HepG2 (cell line): ENCODE data around the gene PEX5L. TPM values are rescaled to one million over a fixed set of nuclear protein-coding genes. Genes with fewer than 3 reads are reported as not detected.

Experiments
- ATAC-seq: fragments of 200-7000 bp; cut with Tn5 transposase; 3 replicates; pipeline ENCODE4 v1.9.1; 2020; ENCODE audit warnings: mild to moderate bottlenecking, moderate library complexity
- BruUV-seq: library from RNA; stranded (reverse); fragments of 400-500 nt; replicated peaks from 2 replicates; lab custom pipeline; 2021; lab: Mats Ljungman, UMichigan
- CTCF ChIA-PET: fragments of 300-600 bp; formaldehyde crosslinking; extraction: SDS; loops from one replicate; lab custom pipeline; 2021; ENCODE audit warnings: low total read pairs, inconsistent platforms, low intra/inter-chr PET ratio; lab: Yijun Ruan, JAX
- POLR2A ChIA-PET: fragments of 350-600 bp; sonication (Branson Sonifier 250); formaldehyde crosslinking; loops from one replicate; lab custom pipeline; 2020; ENCODE audit warnings: antibody characterized with exemption, inconsistent platforms; lab: Yijun Ruan, JAX
- DNase-seq: peaks from one replicate; pipeline ENCODE4 v3.0.0-alpha.2; 2015; ENCODE audit warnings: low spot score
- FAIRE-seq: peaks from 3 replicates; lab custom pipeline; 2011; peaks lifted over from hg19 to GRCh38; lab: Jason Lieb, UNC
- H2AFZ ChIP-seq: one replicate; pipeline ENCODE4 v1.6.1; 2011; ENCODE audit warnings: low read length, inconsistent platforms
- H3K27ac ChIP-seq: fragments of 300-600 bp; 3 replicates; pipeline ENCODE4 v1.8.0; 2011; ENCODE audit warnings: mixed run types, mild to moderate bottlenecking, mixed read lengths, low read length, inconsistent platforms; ENCODE audit not compliant: insufficient read depth; ENCODE audit errors: extremely low read length
- H3K27me3 ChIP-seq, 2 experiments: fragments of 200-600 bp in 1 of 2; 2 replicates in 1 of 2; 3 replicates in 1 of 2; pipeline versions ENCODE4 v1.6.0 to v1.8.0; 2011; ENCODE audit warnings: low read length in 2 of 2, mild to moderate bottlenecking in 2 of 2, moderate library complexity in 2 of 2, inconsistent platforms in 1 of 2; ENCODE audit not compliant: insufficient read depth in 2 of 2, control insufficient read depth in 1 of 2
- H3K36me3 ChIP-seq, 2 experiments: fragments of 200-600 bp in 1 of 2; replicated peaks in 1 of 2; 2 replicates in 1 of 2; 3 replicates in 1 of 2; pipeline versions ENCODE4 v1.5.1 to v1.8.0; 2011; ENCODE audit warnings: low read length in 2 of 2, inconsistent platforms in 1 of 2; ENCODE audit not compliant: insufficient read depth in 2 of 2, control insufficient read depth in 1 of 2
- H3K4me1 ChIP-seq: 2 replicates; pipeline ENCODE4 v1.5.1; 2012; ENCODE audit warnings: low read length, inconsistent platforms; ENCODE audit not compliant: insufficient read depth
- H3K4me2 ChIP-seq: 2 replicates; pipeline ENCODE4 v1.6.0; 2011; ENCODE audit warnings: low read depth, low read length, inconsistent platforms
- H3K4me3 ChIP-seq, 3 experiments: fragments of 200-600 bp in 1 of 3; sonication (generic), shearing (Covaris generic) in 1 of 3; replicated peaks in 1 of 3; 2 replicates each; pipeline ENCODE4 v1.5.1; 2011 to 2016; ENCODE audit warnings: low read length in 3 of 3, inconsistent platforms in 2 of 3, low read depth in 2 of 3, mild to moderate bottlenecking in 2 of 3, control low read depth in 1 of 3, mixed read lengths in 1 of 3; ENCODE audit not compliant: insufficient read depth in 1 of 3
- H3K79me2 ChIP-seq: one replicate; pipeline ENCODE4 v1.6.1; 2011; ENCODE audit warnings: low read length, inconsistent platforms; ENCODE audit not compliant: insufficient read depth
- H3K9ac ChIP-seq: 2 replicates; pipeline ENCODE4 v1.6.0; 2011; ENCODE audit warnings: mild to moderate bottlenecking, low read depth, low read length, inconsistent platforms; ENCODE audit not compliant: insufficient read depth
- H3K9me3 ChIP-seq: 2 replicates; pipeline ENCODE4 v1.5.1; 2012; ENCODE audit warnings: mild to moderate bottlenecking, low read length
- H4K20me1 ChIP-seq: 2 replicates; pipeline ENCODE4 v1.6.0; 2011; ENCODE audit warnings: inconsistent platforms, mild to moderate bottlenecking, low read length, moderate library complexity; ENCODE audit not compliant: insufficient read depth
- CAMTA2 ChIP-seq: sonication (generic); formaldehyde crosslinking; IDR thresholded peaks from 2 replicates; pipeline ENCODE4 v1.4.0; 2020; ENCODE audit warnings: mild to moderate bottlenecking, missing genetic modification reagents, borderline replicate concordance
- CSRNP1 ChIP-seq: sonication (generic); formaldehyde crosslinking; IDR thresholded peaks from 2 replicates; pipeline ENCODE4 v1.8.1; 2023; ENCODE audit warnings: mild to moderate bottlenecking, missing genetic modification reagents
- DMAP1 ChIP-seq: IDR thresholded peaks from 2 replicates; pipeline ENCODE4 v1.6.1; 2016
- FOXJ3 ChIP-seq: sonication (generic); formaldehyde crosslinking; IDR thresholded peaks from 2 replicates; pipeline ENCODE4 v1.4.0; 2020; ENCODE audit warnings: missing genetic modification reagents, mild to moderate bottlenecking, borderline replicate concordance
- IKZF1 ChIP-seq: fragments of 450-650 bp; IDR thresholded peaks from 2 replicates; pipeline ENCODE4 v1.7.1; 2016
- MLLT10 ChIP-seq: sonication (generic); formaldehyde crosslinking; IDR thresholded peaks from 2 replicates; pipeline ENCODE4 v1.4.0; 2020; ENCODE audit warnings: missing genetic modification reagents
- NAIF1 ChIP-seq: sonication (generic); formaldehyde crosslinking; IDR thresholded peaks from 2 replicates; pipeline ENCODE4 v1.5.0; 2020; ENCODE audit warnings: mild to moderate bottlenecking, missing genetic modification reagents, borderline replicate concordance
- NFKBIZ ChIP-seq: IDR thresholded peaks from 2 replicates; pipeline ENCODE4 v1.6.1; 2018; ENCODE audit warnings: missing genetic modification reagents, missing compliant biosample characterization
- PAX8 ChIP-seq: sonication (generic); formaldehyde crosslinking; IDR thresholded peaks from 2 replicates; pipeline ENCODE4 v1.8.0; 2022; ENCODE audit warnings: mild to moderate bottlenecking, missing genetic modification reagents, borderline replicate concordance
- ZBTB3 ChIP-seq: sonication (generic); formaldehyde crosslinking; IDR thresholded peaks from 2 replicates; pipeline ENCODE4 v1.4.0; 2020; ENCODE audit warnings: low read depth, mild to moderate bottlenecking, moderate library complexity, missing genetic modification reagents, borderline replicate concordance
- ZNF180 ChIP-seq: sonication (generic); formaldehyde crosslinking; IDR thresholded peaks from 2 replicates; pipeline ENCODE4 v1.4.0; 2020; ENCODE audit warnings: low read depth, missing genetic modification reagents, borderline replicate concordance
- ZNF207 ChIP-seq: fragments of 450-650 bp; IDR thresholded peaks from 2 replicates; pipeline ENCODE4 v1.6.1; 2016; ENCODE audit warnings: antibody characterized with exemption, borderline replicate concordance
- ZNF276 ChIP-seq: sonication (generic); formaldehyde crosslinking; IDR thresholded peaks from 2 replicates; pipeline ENCODE4 v1.4.0; 2020; ENCODE audit warnings: mild to moderate bottlenecking, low read depth, missing genetic modification reagents
- ZNF354B ChIP-seq: sonication (generic); formaldehyde crosslinking; IDR thresholded peaks from 2 replicates; pipeline ENCODE4 v1.8.0; 2022; ENCODE audit warnings: mild to moderate bottlenecking, missing genetic modification reagents
- ZNF615 ChIP-seq: sonication (generic); formaldehyde crosslinking; IDR thresholded peaks from 2 replicates; pipeline ENCODE4 v1.5.0; 2020; ENCODE audit warnings: mild to moderate bottlenecking, missing genetic modification reagents, borderline replicate concordance
- ZNF790 ChIP-seq: sonication (generic); formaldehyde crosslinking; IDR thresholded peaks from 2 replicates; pipeline ENCODE4 v1.8.0; 2022; ENCODE audit warnings: missing genetic modification reagents, mild to moderate bottlenecking, borderline replicate concordance
- whole genome bisulfite sequencing: methylation state at CpG from one replicate; pipeline ENCODE4 v1.1.6; 2017; ENCODE audit warnings: low lambda C conversion rate; 5-methylcytosine and 5-hydroxymethylcytosine counted together
- in situ Hi-C: cut with HindIII; loops from 2 replicates; pipeline ENCODE4 v1.10.0; 2017; ENCODE audit warnings: low pct_unique_long_range_greater_than_20kb; ENCODE audit not compliant: extremely low pct_ligation_motif_present
- intact Hi-C: fragments of 100-400 bp; cut with micrococcal nuclease; formaldehyde crosslinking; loops from one replicate; pipeline ENCODE4 v1.10.0; 2022; ENCODE audit not compliant: unreplicated experiment
- polyA plus RNA-seq, 8 experiments: library from polyadenylated mRNA; depleted of rRNA in 3 of 8; stranded (reverse) in 7 of 8; unstranded in 1 of 8; fragments of >200 nt; fragmentation: Illumina TruSeq in 4 of 8; extraction: Trizol in 4 of 8; gene quantifications; 2 replicates each; pipeline versions ENCODE4 v1.2.1 to v1.2.3, GENCODE V29; 2011 to 2016; ENCODE audit warnings: low read depth in 4 of 8, missing spikeins in 1 of 8, mixed read lengths in 1 of 8; ENCODE audit not compliant: insufficient read depth in 1 of 8
- total RNA-seq, 5 experiments: library from RNA; depleted of rRNA; stranded (reverse); fragments of >200 nt; fragmentation: Illumina TruSeq; extraction: Trizol; gene quantifications; 2 replicates each; pipeline ENCODE4 v1.2.3, GENCODE V29; 2016; ENCODE audit warnings: low read depth in 1 of 5

The PEX5L gene
- total and polyA plus RNA-seq, 2 of the 13 experiments (the other 11 are each of a cell fraction or from before 2014, with no cell fraction given), result not detected

GRCh38 chr3:180049391-180049790, 12.7 kb upstream of the PEX5L start (continued):
- TF ChIP-seq ZBTB3 (no peak), ZNF207 (no peak), FOXJ3 (no peak), IKZF1 (no peak)

- intact Hi-C loops, result no loop called here
- no peaks in the 10 kb centered on the region for H3K36me3 ChIP-seq
Observed at GRCh38 chr3:180048840-180049239, 12.1 kb upstream of the PEX5L start.

GRCh38 chr3:180048103-180048502, 11.4 kb upstream of the PEX5L start:
- Histone ChIP-seq H4K20me1 (no peaks in the 10 kb centered on the region), H3K36me3 (no peaks in the 10 kb centered on the region), H3K4me1 (no peaks in the 10 kb centered on the region), H3K27me3 (no peaks in the 10 kb centered on the region), H3K79me2 (no peaks in the 10 kb centered on the region), H2AFZ (no peak overlapping the region), H3K4me2 (no peak overlapping the region), H3K4me3 (no peak overlapping the region), H3K9ac (no peak overlapping the region), H3K27ac (no peak overlapping the region), H3K9me3 (no peaks in the 10 kb centered on the region)
- no peak for FAIRE-seq
- DNase-seq, result no peak
- intact Hi-C loops, result no loop called here
- no peak for ATAC-seq
- BruUV-seq, result no TSS peak
- in situ Hi-C loops, result no loop called here
- 0% methylated on average over 1 of the region's 1 CpG for WGBS
- POLR2A ChIA-PET, result no interaction called here
- CTCF ChIA-PET, result no interaction called here
- TF ChIP-seq ZNF790 (CRISPR knock-in tag) (no peak), ZNF276 (CRISPR knock-in tag) (no peak), ZNF354B (no peak), PAX8 (CRISPR knock-in tag) (no peak), NFKBIZ (CRISPR knock-in tag) (no peak), NAIF1 (no peak), CSRNP1 (CRISPR knock-in tag) (no peak), DMAP1 (CRISPR knock-in tag) (no peak), ZNF615 (CRISPR knock-in tag) (no peak)

More at GRCh38 chr3:180048840-180049239, 12.1 kb upstream of the PEX5L start:
- Histone ChIP-seq H3K27ac (no peak overlapping the region), H3K9me3 (no peaks in the 10 kb centered on the region), H3K4me1 (no peaks in the 10 kb centered on the region), H3K9ac (no peak overlapping the region), H2AFZ (no peak overlapping the region), H3K27me3 (no peaks in the 10 kb centered on the region), H3K79me2 (no peaks in the 10 kb centered on the region), H3K4me3 (no peak overlapping the region), H4K20me1 (no peaks in the 10 kb centered on the region), H3K4me2 (no peak overlapping the region)
- in situ Hi-C loops, result no loop called here
- 0% methylated on average over 1 of the region's 1 CpG for WGBS
- no peak for TF ChIP-seq MLLT10 (CRISPR knock-in tag)
- no peak for TF ChIP-seq ZNF180 (CRISPR knock-in tag)
- no peak for TF ChIP-seq CAMTA2
- ATAC-seq (no peak), DNase-seq (no peak), FAIRE-seq (no peak)
- POLR2A ChIA-PET, result no interaction called here
- CTCF ChIA-PET, result no interaction called here
- no TSS peak for BruUV-seq
